ENCODE measurements around the gene FAM185A.
"Not testable (repeated sequence)": the region's sequence is repeated elsewhere in the genome, so short reads cannot be mapped to it uniquely, and the experiment has no call there.

DNA sequence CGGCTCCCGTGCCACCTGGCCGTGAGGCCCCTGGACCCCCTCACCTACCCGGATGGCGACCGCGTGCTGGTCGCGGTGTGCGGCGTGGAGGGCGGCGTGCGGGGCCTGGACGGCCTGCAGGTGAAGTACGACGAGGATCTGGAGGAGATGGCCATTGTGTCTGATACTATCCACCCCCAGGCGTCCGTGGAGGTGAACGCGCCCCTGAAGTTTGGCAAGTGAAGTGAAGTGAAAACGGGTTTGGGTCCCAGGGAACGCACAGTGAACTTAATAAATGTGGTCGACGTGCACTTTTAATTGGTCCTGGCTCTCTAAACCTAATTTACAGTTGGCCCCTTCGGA, 617 bp downstream of the FAM185A start:
- TF ChIP-seq, protein P1, sequence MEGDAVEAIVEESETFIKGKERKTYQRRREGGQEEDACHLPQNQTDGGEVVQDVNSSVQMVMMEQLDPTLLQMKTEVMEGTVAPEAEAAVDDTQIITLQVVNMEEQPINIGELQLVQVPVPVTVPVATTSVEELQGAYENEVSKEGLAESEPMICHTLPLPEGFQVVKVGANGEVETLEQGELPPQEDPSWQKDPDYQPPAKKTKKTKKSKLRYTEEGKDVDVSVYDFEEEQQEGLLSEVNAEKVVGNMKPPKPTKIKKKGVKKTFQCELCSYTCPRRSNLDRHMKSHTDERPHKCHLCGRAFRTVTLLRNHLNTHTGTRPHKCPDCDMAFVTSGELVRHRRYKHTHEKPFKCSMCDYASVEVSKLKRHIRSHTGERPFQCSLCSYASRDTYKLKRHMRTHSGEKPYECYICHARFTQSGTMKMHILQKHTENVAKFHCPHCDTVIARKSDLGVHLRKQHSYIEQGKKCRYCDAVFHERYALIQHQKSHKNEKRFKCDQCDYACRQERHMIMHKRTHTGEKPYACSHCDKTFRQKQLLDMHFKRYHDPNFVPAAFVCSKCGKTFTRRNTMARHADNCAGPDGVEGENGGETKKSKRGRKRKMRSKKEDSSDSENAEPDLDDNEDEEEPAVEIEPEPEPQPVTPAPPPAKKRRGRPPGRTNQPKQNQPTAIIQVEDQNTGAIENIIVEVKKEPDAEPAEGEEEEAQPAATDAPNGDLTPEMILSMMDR (IDR thresholded peaks at IDR 0.05): not testable (repeated sequence)
- not testable (repeated sequence) for TF ChIP-seq POLR2A (IDR thresholded peaks at IDR 0.05)
